Renal pelvis (tissue), 4 donors: Measurements from ENCODE around the gene PIAS4. TPM values are rescaled to one million over a fixed set of nuclear protein-coding genes. Genes with fewer than 3 reads are reported as not detected.
A peak's percentile ranks its signal among the peaks of the same experiment; 100 is the strongest.

Experiments
- DNase-seq: peaks from one replicate; pipeline ENCODE4 v3.0.0-alpha.2; 2013
- polyA plus RNA-seq, 3 donors: library from polyadenylated mRNA; unstranded; fragments of 120-200 nt; gene quantifications; one replicate each; pipeline ENCODE4 v1.2.1, GENCODE V29; 2013; ENCODE audit not compliant: insufficient read length in 3 of 3

PIAS4 gene
- polyA plus RNA-seq, 3 donors = 32.4 to 42.4 (median 36.2) TPM

DNA sequence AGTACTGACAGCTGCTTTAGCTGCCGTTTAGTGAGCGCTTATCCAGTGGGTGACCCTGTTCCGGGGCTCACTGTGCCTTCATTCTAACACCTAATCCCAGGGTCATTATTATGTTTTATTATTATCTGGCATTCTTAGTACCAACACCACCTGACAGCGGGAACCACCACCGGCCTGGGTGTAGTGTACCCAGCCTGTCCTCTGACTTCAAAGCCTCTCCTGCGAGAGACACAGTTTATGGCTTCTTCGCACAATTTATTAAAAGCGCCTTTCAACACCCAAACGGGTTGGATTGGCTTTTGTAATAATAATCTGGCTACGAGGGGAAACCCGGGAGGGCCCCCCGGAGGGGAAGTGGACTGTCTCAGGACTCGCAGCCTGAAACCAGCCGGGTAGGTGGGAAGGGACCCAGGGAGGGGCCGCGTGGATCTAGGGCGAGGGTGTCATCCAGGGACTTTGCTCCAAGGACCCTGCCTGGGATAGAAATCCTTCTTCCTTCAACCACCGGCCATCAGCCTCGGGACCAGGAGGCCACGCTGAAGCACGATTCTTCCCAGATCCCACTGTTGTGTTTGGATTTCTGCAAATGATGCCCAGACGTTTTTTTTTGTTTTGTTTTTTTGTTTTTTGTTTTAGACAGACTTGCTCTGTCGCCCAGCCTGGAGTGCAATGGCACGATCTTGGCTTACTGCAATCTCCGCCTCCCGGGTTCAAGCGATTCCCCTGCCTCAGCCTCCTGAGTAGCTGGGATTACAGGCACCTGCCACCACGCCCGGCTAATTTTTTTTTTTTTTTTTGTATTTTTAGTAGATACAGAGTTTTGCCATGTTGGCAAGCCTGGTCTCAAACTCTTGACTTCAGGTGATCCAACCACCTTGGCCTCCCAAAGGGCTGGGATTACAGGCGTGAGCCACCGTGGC, 60.8 kb downstream of the PIAS4 start:
- DNase-seq = no peak

DNA sequence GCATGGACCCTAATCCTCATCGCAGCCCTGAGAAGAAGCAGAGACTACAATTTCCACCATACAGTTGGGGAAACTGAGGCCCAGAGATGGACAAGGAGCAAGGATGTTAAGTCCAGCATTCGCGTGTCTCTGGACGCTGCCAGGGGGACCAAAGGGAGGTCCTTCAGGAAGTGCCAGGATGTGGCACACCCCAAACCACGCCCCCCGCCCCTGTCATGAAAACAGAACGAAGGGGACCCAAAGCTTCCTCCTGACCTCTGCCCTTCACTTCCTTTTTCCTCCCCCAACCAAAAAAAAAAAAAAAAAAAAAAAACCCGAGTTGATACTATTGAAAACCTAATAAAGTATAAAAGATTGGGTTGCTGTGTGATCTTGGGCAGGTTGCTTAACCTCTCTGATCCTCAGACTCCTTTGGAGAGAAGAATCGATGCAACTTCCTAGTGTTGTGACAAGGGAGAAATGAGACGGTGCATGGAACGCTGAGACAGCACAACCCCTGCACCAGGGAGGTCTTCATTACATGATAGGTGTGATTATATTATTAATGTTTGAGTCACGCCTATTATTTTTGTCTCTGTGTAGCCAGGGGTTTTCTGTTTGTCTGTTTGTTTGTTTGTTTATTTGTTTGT, 61.9 kb downstream of the PIAS4 start:
- DNase-seq = no peak

DNA sequence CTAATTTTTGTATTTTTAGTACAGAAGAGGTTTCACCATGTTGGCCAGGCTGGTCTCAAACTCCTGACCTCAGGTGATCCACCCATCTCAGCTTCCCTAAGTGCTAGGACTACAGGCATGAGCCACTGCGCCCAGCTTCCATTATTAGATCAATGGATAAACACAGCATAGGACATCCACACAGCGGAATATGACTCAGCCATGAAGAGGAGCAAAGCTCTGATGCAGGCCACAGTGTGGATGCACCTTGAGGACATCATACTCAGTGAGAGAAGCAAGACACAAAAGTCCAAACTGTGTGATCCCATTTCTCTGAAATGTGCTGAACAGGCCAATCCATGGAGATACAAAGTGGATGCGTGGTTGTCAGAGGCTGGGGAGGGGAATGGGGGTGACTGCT, 64.1 kb downstream of the PIAS4 start:
- DNase-seq = no peak

DNA sequence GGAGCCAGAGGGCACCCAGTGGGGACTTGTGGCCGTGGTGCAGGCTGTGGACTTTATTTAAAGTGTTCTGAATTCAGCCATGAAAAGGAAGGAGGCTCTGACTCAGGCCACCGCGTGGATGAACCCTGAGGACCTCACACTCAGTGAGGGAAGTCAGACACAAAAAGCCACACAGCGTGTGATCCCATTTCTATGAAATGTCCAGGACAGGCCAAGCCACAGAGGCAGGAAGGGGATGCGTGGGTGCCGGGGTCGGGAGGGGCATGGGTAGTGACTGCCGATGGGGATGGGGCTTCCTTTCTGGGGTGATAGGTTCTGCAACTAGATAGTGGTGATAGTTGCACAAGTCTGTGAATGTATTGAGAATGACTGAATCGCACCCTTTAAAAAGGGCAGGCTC, 67.8 kb downstream of the PIAS4 start:
- DNase-seq = no peak

DNA sequence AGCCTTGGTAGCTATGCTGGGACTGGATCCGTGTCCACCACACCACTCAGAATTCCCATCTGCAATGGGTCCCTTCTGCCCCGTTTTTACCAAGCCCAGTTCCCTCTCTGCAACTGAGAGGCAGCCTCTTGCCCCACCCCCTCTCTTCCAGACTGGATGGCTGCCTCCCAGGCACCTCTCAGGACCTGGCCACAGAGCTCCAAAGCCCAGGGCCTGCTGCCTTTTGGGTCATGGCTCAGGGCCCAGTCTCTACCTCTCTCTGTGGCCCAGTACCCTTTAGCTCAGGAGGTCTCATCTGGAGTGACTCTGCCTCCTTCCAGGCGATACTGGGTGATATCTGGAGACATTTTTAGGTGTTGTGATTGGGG, 69.5 kb downstream of the PIAS4 start:
- no peak for DNase-seq

DNA sequence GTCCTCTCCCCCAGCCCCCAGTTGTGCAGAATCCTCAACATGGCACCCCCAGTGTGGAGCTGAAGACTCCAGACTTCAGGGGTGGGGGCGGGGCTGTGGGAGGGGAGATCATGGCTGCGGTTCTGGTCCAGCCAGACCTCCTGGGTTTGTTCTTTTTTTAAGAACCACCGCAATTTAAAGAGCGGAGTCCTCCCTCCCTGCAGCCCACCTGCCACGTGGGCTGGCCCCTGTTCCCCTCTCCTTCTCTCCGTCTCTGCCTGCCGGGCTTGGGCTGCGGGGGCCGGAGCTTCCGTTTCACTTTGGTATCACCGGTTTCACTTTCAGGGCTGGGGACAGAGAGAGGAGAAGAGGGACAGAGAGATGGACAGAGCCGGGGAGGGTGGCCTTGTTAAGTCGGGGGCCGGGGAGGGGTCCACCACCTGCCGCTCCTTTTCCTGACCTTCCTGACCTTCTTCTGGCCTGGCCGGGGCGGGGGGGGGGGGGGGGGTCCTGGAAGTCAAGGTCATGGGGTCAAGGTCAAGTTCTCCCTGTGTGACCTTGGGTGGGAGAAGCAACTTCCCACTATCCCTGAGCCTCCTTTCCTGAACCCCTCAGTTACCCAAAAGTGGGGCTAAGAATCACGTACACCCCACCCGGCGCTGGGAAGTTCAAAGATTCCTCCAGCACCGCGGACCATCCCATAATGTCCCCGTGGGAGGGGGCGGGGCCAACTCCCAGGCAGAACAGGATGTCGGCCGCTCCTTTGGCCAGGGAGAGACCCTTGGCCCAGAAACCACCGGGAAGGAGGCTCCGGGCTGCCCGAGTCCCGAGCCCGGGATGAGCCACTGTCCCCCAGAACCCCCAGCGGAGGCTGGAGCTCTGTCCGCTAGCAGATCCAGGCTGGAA, 70.5 kb downstream of the PIAS4 start:
- peak; percentile 60 for DNase-seq

DNA sequence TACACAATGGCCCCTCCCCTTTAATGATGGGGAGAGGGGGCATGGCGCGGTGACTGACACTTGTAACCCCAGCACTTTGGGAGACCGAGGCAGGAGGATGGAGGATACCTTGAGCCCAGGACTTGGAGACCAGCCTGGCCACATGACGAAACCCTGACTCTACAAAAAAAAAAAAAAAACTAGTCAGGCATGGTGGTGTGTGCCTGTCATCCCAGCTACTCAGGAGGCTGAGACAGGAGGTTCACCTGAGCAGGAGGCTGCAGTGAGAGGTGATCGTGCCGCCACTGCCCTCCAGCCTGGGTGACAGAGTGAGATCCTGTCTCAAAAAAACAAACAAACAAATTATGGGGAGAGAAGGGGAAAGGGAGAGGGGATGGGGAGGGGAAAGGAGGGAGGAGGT, 72.9 kb downstream of the PIAS4 start:
- DNase-seq = no peak

DNA sequence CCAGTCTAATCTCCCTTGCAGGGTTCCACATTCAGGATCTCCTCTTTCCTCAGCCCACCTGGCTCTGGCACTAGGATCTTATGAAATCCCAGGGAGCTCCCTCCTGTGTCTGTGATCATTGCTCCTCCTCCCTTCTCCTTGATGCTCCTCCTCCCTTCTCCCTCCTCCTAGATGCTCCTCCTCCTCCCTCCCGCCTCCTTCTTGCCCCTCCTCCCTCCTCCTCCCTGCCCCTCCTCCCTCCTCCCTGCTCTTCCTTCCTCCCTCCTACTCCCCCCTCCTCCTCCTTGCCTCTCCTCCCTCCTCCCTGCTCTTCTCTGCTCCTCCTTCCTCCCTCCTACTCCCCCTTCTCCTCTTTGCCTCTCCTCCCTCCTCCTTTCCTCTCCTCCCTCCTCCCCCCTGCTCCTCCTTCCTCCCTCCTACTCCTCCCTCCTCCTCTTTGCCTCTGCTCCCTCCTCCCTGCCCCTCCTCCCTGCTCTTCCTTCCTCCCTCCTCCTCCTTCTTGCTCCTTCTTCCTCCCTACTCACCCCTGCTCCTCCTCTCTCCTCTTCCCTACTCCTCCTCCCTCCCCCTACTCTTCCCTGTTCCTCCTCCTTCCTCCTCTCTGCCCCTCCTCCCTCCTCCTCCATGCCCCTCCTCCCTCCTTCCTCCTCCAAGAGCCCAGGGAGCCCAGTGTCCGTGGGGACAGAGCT, 74.0 kb downstream of the PIAS4 start:
- DNase-seq = no peak

DNA sequence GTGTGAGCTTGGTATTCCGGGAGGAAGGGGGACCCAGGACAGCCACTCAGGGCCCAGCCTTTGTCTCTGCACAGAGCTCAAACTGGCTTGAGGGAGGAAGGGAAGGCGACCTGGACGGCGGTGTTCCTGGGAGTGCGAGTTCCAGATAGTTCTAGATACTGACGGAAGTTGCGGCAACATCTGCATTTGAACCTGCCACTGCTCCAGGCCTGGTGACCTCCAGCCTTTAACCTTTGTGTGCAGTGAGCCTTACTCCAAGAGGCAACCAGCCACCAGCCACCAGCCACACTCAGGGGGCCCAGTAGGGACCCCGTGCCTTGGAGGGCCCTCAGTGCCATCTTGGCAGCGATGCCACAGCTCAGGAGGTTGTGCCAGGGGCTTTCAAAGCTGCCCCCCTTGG, 74.6 kb downstream of the PIAS4 start:
- DNase-seq = no peak

DNA sequence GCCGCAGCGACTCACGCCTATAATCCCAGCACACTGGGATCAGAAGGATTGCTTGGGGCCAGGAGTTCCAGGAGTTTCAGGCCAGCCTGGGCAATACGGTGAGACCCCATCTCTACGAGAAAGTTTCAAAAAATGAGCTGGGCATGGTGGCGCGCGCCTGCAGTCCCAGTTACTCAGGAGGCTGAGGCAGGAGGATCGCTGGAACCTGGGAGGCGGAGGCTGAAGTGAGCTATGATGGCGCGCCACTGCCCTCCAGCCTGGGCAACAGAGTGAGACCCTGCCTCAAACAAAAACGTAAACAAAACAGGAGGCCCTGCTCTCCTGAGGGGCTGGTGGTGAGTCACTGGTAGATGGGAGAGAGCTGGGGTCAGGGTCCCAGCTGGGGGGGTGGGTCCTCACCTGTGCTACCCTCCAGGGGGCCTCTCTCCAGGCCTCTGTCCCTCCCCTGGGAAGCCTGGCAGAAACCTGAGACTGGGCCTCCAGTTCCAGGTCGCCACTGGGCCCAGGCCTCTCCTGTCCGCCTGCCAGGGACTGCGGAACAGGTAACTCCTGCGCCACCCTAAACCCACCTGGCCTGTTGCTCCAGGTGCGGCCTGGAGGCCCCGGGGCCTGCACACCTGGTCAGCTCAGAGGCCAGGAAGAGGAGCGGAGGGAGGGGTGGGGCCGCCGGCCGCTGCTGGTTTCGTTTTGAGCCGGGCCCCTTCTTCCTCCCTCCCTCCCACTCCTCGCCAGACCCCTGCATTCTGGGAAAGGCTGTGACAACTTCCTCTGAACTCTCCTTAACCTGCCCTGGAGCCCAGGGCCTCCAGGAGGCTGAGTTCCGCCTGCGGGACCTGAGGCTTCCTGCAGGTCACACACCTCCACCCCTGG, 76.4 kb downstream of the PIAS4 start:
- peak; percentile 81 for DNase-seq

DNA sequence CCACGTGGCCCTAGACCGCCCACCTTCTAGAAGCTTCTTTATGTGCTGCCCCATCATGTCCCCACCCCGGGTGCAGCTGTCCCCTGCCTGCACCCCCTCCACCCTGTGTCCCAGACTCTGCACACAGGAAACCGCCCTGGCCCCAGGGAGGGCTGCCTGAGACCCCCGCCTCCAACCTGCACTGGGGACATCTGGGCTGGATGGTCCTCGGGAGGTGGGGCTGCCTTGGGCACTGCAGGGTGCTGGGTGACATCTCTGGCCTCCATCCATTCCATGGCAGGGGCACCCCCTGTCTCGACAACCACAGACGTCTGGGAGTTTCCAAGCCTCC, 77.0 kb downstream of the PIAS4 start:
- DNase-seq = no peak

DNA sequence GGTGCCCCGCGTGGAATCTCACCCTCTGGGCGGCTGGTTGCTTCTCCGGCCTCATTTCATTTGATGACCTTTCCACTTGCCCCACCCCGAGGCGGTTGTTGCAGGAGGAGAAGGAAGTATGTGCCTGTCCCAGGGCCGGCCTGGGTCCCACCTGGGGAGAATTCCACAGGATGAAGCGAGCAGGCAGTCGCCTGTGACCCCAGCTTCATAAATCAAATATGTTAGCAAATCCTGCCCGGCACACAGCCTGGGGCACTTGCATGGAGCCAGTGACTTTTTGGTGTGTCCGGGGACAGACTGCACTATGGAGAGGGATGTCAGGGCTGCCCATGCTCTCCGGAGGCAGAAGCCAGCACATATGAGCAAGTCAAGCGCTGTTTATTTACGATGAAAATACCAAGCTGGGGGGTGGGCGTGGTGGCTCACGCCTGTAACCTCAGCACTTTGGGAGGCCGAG, 78.9 kb downstream of the PIAS4 start:
- no peak for DNase-seq

DNA sequence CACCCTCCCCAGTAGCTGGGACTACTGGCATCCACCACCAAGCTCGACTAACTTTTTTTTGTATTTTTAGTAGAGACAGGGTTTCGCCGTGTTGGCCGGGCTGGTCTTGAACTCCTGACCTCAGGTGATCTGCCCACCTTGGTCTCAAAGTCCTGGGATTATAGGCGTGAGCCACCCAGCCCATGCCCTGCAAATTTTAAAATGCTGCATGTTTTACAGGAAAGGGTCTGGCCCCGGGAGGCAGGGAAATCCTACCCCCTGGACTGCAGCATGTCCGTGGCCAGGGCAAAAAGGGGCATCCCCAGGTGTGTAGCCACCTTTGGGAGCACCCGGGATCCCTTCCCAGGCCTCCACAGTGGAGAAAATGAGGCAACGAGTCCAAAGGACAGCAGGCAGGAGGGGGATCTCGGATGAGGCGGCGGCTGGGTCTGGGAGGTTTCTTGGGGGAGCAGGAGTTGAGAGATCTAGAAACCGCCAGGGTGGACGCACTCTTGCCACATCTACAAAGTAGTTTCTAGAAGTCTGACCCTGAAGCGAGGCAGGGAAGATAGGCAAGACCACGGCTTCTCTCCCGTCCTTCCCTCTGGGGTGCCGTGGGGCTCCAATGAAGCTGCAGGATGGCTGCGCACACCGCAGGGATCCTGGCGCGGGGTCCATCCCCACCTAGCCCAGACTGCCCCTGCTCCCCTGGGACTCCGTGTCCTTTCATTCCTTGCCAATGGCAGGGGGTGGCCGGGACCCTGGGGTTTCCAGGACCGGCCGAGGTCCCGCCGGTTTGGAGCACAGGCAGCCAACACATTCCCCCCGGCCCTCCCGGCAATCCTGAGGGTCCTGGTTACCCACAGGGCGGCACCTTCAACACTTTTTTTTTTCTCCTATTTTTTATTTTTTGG, 80.5 kb downstream of the PIAS4 start:
- no peak for DNase-seq

DNA sequence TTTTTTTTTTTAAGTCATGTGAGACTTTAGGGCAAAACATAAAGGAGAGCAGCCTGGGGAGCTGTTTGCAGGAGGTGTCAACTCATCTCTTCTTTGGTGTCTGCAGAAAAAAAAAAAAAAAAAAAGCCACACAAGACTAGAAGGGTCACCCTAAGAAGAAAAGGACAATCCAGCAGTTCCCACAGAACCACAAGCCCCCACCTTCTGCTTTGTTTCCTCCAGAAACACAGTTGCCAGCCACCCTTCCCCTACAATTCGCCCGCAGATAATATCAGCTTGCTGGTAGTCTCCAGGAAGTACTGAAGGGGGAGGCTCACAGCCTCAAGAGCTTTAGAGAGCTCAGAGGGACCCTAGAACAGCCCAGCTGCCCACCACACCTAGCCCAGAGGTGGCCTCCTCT, 81.4 kb downstream of the PIAS4 start:
- no peak for DNase-seq

Other genes starting within 250 kb of the PIAS4 start
- 10 to 100 TPM; 19.9 to 23.9 (median 20.4) TPM for gene APBA3, start 246.0 kb upstream of the PIAS4 start, polyA plus RNA-seq
- 10 to 100 TPM; 37.8 to 48.6 (median 39.3) TPM for gene MRPL54, start 245.1 kb upstream of the PIAS4 start, polyA plus RNA-seq
- gene RAX2, start 235.5 kb upstream of the PIAS4 start, polyA plus RNA-seq = not detected
- 1 to 10 TPM; 1.6 to 2.4 (median 2.0) TPM for gene MATK, start 221.4 kb upstream of the PIAS4 start, polyA plus RNA-seq
- 1 to 10 TPM; 1.9 to 3.4 (median 2.2) TPM for gene ZFR2, start 138.7 kb upstream of the PIAS4 start, polyA plus RNA-seq
- gene ATCAY, start 127.1 kb upstream of the PIAS4 start, polyA plus RNA-seq = under 1 TPM; 0.15 to 0.70 (median 0.44) TPM
- gene NMRK2, start 74.7 kb upstream of the PIAS4 start, polyA plus RNA-seq = under 1 TPM in 2 of 3 donors, not detected in 1; 0.13 to 0.40 TPM
- gene DAPK3, start 36.6 kb upstream of the PIAS4 start, polyA plus RNA-seq = 10 to 100 TPM; 45.2 to 50.0 (median 49.5) TPM
- gene EEF2, start 22.3 kb upstream of the PIAS4 start, polyA plus RNA-seq = 1,000 to 10,000 TPM; 1,590 to 1,901 (median 1,709) TPM
- 10 to 100 TPM; 11.3 to 12.4 (median 11.9) TPM for gene ZBTB7A, start 59.2 kb downstream of the PIAS4 start, polyA plus RNA-seq
- 100 to 1,000 TPM; 118 to 137 (median 133) TPM for gene MAP2K2, start 116.4 kb downstream of the PIAS4 start, polyA plus RNA-seq
- gene CREB3L3, start 145.9 kb downstream of the PIAS4 start, polyA plus RNA-seq = 1 to 10 TPM in 2 of 3 donors, under 1 TPM in 1; 0.87 to 1.4 (median 1.1) TPM
- gene SIRT6, start 174.8 kb downstream of the PIAS4 start, polyA plus RNA-seq = 10 to 100 TPM; 21.9 to 29.5 (median 23.3) TPM
- gene ANKRD24, start 175.0 kb downstream of the PIAS4 start, polyA plus RNA-seq = 1 to 10 TPM; 1.1 to 2.4 (median 1.7) TPM
- under 1 TPM; 0.76 to 0.84 (median 0.82) TPM for gene EBI3, start 221.8 kb downstream of the PIAS4 start, polyA plus RNA-seq
- gene YJU2, start 239.3 kb downstream of the PIAS4 start, polyA plus RNA-seq = 10 to 100 TPM; 24.0 to 28.1 (median 24.9) TPM